NCI-H226 (cell line): ENCODE data around the gene MYO1F.

Experiments
- DNase-seq: peaks from one replicate; pipeline ENCODE4 v3.0.0-alpha.2; 2015

MYO1F gene

GRCh38 chr19:8489561-8490394 lies 87.5 kb downstream of the MYO1F start:
- DNase-seq, result no peak

GRCh38 chr19:8488365-8488764 lies 88.9 kb downstream of the MYO1F start:
- DNase-seq, result no peak

GRCh38 chr19:8487137-8487851 lies 89.9 kb downstream of the MYO1F start:
- no peak for DNase-seq

- DNase-seq, result no peak
These were observed 90.5 kb downstream of the MYO1F start for GRCh38 chr19:8486661-8487136.

- no peak for DNase-seq
These were observed 91.5 kb downstream of the MYO1F start for GRCh38 chr19:8485561-8486371.

GRCh38 chr19:8484331-8484894 lies 92.8 kb downstream of the MYO1F start:
- no peak for DNase-seq

GRCh38 chr19:8483165-8483564 lies 94.1 kb downstream of the MYO1F start:
- no peak for DNase-seq

- no peak for DNase-seq
These were observed 94.5 kb downstream of the MYO1F start for GRCh38 chr19:8482696-8483095.

GRCh38 chr19:8481616-8482015 lies 95.6 kb downstream of the MYO1F start:
- no peak for DNase-seq

- DNase-seq, result no peak
These were observed 96.0 kb downstream of the MYO1F start for GRCh38 chr19:8481201-8481600.

- no peak for DNase-seq
These were observed 98.6 kb downstream of the MYO1F start for GRCh38 chr19:8478598-8478997.

- DNase-seq, result no peak
These were observed 99.4 kb downstream of the MYO1F start for GRCh38 chr19:8477889-8478288.

- no peak for DNase-seq
These were observed 100.7 kb downstream of the MYO1F start for GRCh38 chr19:8476524-8476923.

GRCh38 chr19:8475005-8475404 lies 102.2 kb downstream of the MYO1F start:
- DNase-seq, result no peak

- DNase-seq, result no peak
These were observed 103.4 kb downstream of the MYO1F start for GRCh38 chr19:8473648-8474476.
